RWPE1 (cell line): Measurements from ENCODE around the gene NPC1.

Source experiments
- CTCF ChIA-PET: fragments of 350-600 bp; sonication (Branson Sonifier 250); formaldehyde crosslinking; extraction: SDS; loops from one replicate; lab custom pipeline; 2021; lab: Yijun Ruan, JAX
- POLR2A ChIA-PET: fragments of 400-600 bp; formaldehyde crosslinking; extraction: SDS; loops from one replicate; lab custom pipeline; 2020; ENCODE audit warnings: antibody characterized with exemption; ENCODE audit not compliant: low non-redundant PET; lab: Yijun Ruan, JAX
- DNase-seq: peaks from one replicate; pipeline ENCODE4 v3.0.0; 2012; ENCODE audit warnings: low spot score
- H3K27ac ChIP-seq: fragments of 450-650 bp; 2 replicates; pipeline ENCODE4 v1.5.1; 2017
- TF ChIP-seq, protein P1 (sequence below): fragments of 450-650 bp; conservative IDR thresholded peaks from 2 replicates; pipeline ENCODE4 v1.5.1; 2017; ENCODE audit warnings: low read depth, mild to moderate bottlenecking

NPC1 gene

DNA sequence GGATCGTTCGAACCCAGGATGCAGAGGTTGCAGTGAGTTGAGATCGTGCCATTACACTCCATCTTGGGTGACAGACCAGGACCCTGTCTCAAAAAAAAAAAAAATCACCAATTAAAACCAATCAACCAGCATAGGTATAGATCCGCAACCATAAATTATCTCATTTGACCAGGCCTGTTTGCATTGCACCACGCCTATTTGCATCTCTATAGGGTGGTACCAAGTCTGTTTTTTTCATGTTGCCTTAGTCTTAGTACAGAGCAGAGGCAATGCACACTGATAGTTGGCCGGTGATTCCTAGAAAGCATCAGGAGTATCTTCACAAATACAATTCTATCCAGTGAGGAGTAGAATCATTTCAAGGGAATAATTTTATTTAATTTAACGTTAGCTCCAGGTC, 9.3 kb upstream of the NPC1 start:
- TF ChIP-seq, protein P1, sequence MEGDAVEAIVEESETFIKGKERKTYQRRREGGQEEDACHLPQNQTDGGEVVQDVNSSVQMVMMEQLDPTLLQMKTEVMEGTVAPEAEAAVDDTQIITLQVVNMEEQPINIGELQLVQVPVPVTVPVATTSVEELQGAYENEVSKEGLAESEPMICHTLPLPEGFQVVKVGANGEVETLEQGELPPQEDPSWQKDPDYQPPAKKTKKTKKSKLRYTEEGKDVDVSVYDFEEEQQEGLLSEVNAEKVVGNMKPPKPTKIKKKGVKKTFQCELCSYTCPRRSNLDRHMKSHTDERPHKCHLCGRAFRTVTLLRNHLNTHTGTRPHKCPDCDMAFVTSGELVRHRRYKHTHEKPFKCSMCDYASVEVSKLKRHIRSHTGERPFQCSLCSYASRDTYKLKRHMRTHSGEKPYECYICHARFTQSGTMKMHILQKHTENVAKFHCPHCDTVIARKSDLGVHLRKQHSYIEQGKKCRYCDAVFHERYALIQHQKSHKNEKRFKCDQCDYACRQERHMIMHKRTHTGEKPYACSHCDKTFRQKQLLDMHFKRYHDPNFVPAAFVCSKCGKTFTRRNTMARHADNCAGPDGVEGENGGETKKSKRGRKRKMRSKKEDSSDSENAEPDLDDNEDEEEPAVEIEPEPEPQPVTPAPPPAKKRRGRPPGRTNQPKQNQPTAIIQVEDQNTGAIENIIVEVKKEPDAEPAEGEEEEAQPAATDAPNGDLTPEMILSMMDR, result no peak
- H3K27ac ChIP-seq, result no peak overlapping the region
- DNase-seq, result no peak
- ChIA-PET CTCF (interaction anchor here (0.6 kb wide), 1 partner anchor 22 kb away, joined by 9 read pairs; no protein-coding TSS in a partner anchor), POLR2A (no interaction called here)

DNA sequence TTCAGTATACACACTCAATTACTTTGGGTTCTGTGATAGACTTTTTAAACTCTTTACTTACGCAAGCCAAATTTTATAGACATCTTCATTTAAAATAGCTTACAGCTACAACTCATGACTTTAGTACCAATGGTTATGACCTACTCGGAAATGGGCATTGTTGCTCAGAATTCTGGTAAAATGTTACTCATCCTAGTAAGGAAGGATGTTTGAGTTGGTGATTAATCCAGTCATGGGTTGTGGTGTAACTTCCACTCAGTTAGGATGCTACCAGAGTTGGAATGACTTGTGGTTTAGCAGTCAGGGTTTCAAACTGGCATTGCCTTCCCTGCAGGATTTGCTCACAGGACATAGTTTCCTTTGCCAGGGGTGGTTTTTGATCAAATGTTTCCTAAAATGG, 7.4 kb upstream of the NPC1 start:
- ChIA-PET CTCF (interaction anchor here (0.6 kb wide), 1 partner anchor 351 kb away, joined by 3 read pairs; no protein-coding TSS in a partner anchor), POLR2A (no interaction called here)
- TF ChIP-seq, protein P1, result no peak
- H3K27ac ChIP-seq, result no peak overlapping the region
- peak; percentile 48 for DNase-seq

DNA sequence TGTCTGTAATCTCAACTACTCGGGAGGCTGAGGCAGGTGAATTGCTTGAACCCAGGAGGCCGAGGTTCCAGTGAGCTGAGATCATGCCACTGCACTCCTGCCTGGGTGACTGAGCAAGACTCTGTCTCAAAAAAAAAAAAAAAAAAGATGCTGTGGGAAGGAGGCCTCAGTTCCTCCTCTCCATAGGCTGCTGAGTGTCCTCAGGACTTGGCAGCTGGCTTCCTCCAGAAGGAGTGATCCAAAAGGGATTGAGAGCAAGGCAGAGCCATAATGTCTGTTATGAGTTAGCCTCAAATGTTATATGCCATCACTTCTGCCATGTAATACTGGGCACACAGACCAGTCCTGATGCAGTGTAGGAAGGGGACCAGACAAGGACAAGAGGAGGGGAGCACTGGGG, 6.6 kb upstream of the NPC1 start:
- TF ChIP-seq, protein P1, result no peak
- no peak overlapping the region for H3K27ac ChIP-seq
- ChIA-PET CTCF (no interaction called here), POLR2A (no interaction called here)
- DNase-seq, result no peak

DNA sequence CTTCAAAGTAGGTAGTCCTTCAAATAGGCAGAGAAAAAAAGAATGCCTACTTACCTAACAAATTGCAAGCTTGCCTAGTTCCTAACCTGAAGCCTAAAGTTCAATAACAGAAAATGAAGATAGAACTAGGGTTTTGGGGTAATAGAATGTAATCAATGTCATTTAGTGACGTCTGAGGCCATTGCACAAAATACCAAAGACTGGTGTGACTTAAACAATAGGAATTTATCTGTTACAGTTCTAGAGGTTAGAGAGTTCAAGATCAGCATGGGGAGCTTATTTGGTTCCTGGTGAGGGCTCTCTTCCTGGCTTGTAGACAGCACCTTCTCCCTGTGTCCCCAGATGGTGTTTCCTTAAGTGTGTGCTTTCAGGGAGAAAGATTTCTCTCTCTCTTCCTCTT, 4.7 kb upstream of the NPC1 start:
- CTCF ChIA-PET, result interaction anchor here (0.7 kb wide), 1 partner anchor 15 kb away, joined by 3 read pairs; no protein-coding TSS in a partner anchor
- POLR2A ChIA-PET, result no interaction called here
- DNase-seq, result no peak
- TF ChIP-seq, protein P1, result no peak
- no peak overlapping the region for H3K27ac ChIP-seq

DNA sequence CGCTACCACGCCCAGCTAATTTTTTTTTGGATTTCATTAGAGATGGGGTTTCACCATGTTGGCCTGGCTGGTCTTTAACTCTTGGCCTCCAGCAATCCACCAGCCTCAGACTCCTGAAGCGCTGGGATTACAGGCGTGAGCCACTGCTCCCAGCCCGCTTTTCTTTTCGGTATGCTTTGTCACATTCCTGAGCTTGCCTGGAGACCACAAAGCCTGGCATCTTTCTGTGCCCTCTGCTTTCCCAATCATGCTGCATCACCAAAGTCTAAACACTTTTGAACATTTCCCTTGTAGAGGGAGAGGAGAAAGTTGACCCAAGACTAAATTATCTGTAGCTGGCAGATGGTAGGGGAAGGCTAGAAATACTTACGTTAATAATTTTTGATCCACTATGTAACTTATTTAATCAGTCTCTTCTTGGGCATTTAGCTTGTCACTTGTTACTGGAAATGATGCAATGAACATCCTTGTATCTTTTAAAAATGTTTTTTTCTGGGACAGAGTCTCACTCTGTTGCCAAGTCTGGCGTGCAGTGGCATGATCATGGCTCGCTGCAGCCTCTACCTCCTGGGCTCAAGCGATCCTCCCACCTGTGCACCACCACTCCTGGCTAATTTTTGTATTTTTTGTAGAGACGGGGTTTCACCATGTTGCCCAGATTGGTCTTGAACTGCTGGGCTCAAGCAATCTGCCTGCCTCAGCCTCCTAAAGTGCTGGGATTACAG, 2.7 kb upstream of the NPC1 start:
- TF ChIP-seq, protein P1, result no peak
- ChIA-PET POLR2A (no interaction called here), CTCF (interaction anchor here (0.5 to 1.5 kb wide), 2 partner anchors 33 to 210 kb away, joined by 3 read pairs; no protein-coding TSS in a partner anchor)
- peak overlapping the region; percentile 86 for H3K27ac ChIP-seq
- no peak for DNase-seq

DNA sequence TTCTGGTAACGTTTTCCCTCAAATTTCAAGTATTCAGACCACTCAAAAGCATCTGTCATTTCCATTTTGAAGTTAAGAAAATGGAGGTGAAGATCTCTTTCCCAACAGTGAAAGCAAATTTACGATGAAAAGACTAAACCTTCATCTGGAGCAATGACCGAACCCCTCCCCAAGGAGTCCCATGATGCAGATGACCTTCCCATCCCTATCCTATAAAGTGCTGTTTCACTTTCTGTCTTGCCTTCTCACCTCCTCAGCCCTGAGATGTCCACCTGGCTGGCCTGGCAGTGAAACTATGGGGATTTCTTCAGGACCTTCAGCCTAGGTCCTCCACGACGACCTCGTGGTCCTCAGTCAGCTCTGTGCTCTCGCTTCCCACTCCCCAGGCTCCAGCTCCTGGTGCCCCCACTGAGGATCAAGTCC, 925 bp upstream of the NPC1 start:
- TF ChIP-seq, protein P1, result peak; percentile 54
- peak overlapping the region; percentile 99 for H3K27ac ChIP-seq
- ChIA-PET POLR2A (no interaction called here), CTCF (no interaction called here)
- no peak for DNase-seq
